Measurements from ENCODE around the gene MLF2. TPM values are rescaled to one million over a fixed set of nuclear protein-coding genes. Genes with fewer than 3 reads are reported as not detected.

The MLF2 gene
- total and polyA plus RNA-seq, 7 donors: 104 to 245 (median 156) TPM

- no peaks in the 10 kb centered on the region for H3K4me1 ChIP-seq
- H3K36me3 ChIP-seq (ENCODE audit: insufficient read depth in 1 of 2, low read depth in 1 of 2): no peaks in the 10 kb centered on the region
- 1% methylated on average over 19 to 65 of the region's 65 CpGs for WGBS, 3 donors
- DNase-seq (no peak), ATAC-seq (peak in 2 of 4 donors; percentile 26 to 35)
- H3K4me3 ChIP-seq: peak overlapping the region; percentile 55
- intact Hi-C loops (cut with DNase I): no loop called here
- H3K9me3 ChIP-seq: no peaks in the 10 kb centered on the region
- TF ChIP-seq CTCF (IDR thresholded peaks at IDR 0.05): no peak
- H3K27me3 ChIP-seq (ENCODE audit: insufficient read depth in 3 of 3, low read length in 2 of 3): peaks cover 0 to 94% (median 34%) of the 10 kb centered on the region in 3 donors
- H3K27ac ChIP-seq: no peak overlapping the region
Measured at GRCh38 chr12:6699989-6700645, 52.8 kb downstream of the MLF2 start.

- peaks cover 0 to 90% (median 34%) of the 10 kb centered on the region in 3 donors for H3K27me3 ChIP-seq (ENCODE audit: insufficient read depth in 3 of 3, low read length in 2 of 3)
- no peaks in the 10 kb centered on the region for H3K36me3 ChIP-seq (ENCODE audit: insufficient read depth in 1 of 2, low read depth in 1 of 2)
- no peaks in the 10 kb centered on the region for H3K4me1 ChIP-seq
- no peak for TF ChIP-seq CTCF (IDR thresholded peaks at IDR 0.05)
- ATAC-seq (no peak), DNase-seq (no peak)
- 20 to 31% (median 21%) methylated on average over 11 to 16 of the region's 16 CpGs for WGBS, 3 donors
- no peak overlapping the region for H3K27ac ChIP-seq
- intact Hi-C loops (cut with DNase I): no loop called here
- no peak overlapping the region for H3K4me3 ChIP-seq
- H3K9me3 ChIP-seq: no peaks in the 10 kb centered on the region
Measured at GRCh38 chr12:6699259-6699988, 53.5 kb downstream of the MLF2 start.

GRCh38 chr12:6698352-6699046, 54.4 kb downstream of the MLF2 start:
- no peak overlapping the region for H3K27ac ChIP-seq
- no peaks in the 10 kb centered on the region for H3K36me3 ChIP-seq (ENCODE audit: insufficient read depth in 1 of 2, low read depth in 1 of 2)
- no peak for ATAC-seq
- no peak for TF ChIP-seq CTCF (IDR thresholded peaks at IDR 0.05)
- H3K27me3 ChIP-seq (ENCODE audit: insufficient read depth in 3 of 3, low read length in 2 of 3): peaks cover 0 to 80% (median 31%) of the 10 kb centered on the region in 3 donors
- DNase-seq: no peak
- H3K4me1 ChIP-seq: no peaks in the 10 kb centered on the region
- WGBS, 3 donors: 58 to 62% (median 61%) methylated on average over 8 of the region's 8 CpGs
- no peak overlapping the region for H3K4me3 ChIP-seq
- intact Hi-C loops (cut with DNase I): no loop called here
- H3K9me3 ChIP-seq: no peaks in the 10 kb centered on the region

Other genes with a start within 250 kb of the MLF2 start
- over 10,000 TPM in 2 of 4 donors, 1,000 to 10,000 TPM in 2; 7,136 to 10,782 (median 8,991) TPM for gene GAPDH, start 218.6 kb downstream of the MLF2 start, total RNA-seq
- gene GAPDH, start 218.6 kb downstream of the MLF2 start, polyA plus RNA-seq: over 10,000 TPM in 2 of 3 donors, 1,000 to 10,000 TPM in 1; 9,788 to 18,891 (median 16,487) TPM
- gene IFFO1, start 197.1 kb downstream of the MLF2 start, total RNA-seq: 10 to 100 TPM; 12.6 to 26.3 (median 18.0) TPM
- gene IFFO1, start 197.1 kb downstream of the MLF2 start, polyA plus RNA-seq: 1 to 10 TPM; 6.7 to 8.9 (median 8.3) TPM
- gene NOP2, start 184.8 kb downstream of the MLF2 start, total RNA-seq: 10 to 100 TPM; 29.8 to 62.2 (median 52.9) TPM
- 10 to 100 TPM; 44.1 to 67.0 (median 66.4) TPM for gene NOP2, start 184.8 kb downstream of the MLF2 start, polyA plus RNA-seq
- gene CHD4, start 145.8 kb downstream of the MLF2 start, total RNA-seq: 100 to 1,000 TPM in 2 of 4 donors, 10 to 100 TPM in 2; 94.5 to 152 (median 112) TPM
- 10 to 100 TPM; 62.5 to 90.0 (median 78.5) TPM for gene CHD4, start 145.8 kb downstream of the MLF2 start, polyA plus RNA-seq
- under 1 TPM; 0.30 to 0.60 (median 0.39) TPM for gene LPAR5, start 117.2 kb downstream of the MLF2 start, total RNA-seq
- gene LPAR5, start 117.2 kb downstream of the MLF2 start, polyA plus RNA-seq: under 1 TPM; 0.04 to 0.20 (median 0.05) TPM
- under 1 TPM; 0.44 to 0.99 (median 0.86) TPM for gene ACRBP, start 105.7 kb downstream of the MLF2 start, total RNA-seq
- gene ACRBP, start 105.7 kb downstream of the MLF2 start, polyA plus RNA-seq: under 1 TPM in 2 of 3 donors, not detected in 1; 0.29 to 0.82 TPM
- 10 to 100 TPM; 12.7 to 29.6 (median 16.9) TPM for gene ING4, start 90.0 kb downstream of the MLF2 start, total RNA-seq
- 10 to 100 TPM; 20.7 to 35.6 (median 25.7) TPM for gene ING4, start 90.0 kb downstream of the MLF2 start, polyA plus RNA-seq
- 10 to 100 TPM; 25.4 to 37.9 (median 27.9) TPM for gene ZNF384, start 63.8 kb downstream of the MLF2 start, total RNA-seq
- 10 to 100 TPM; 22.0 to 44.9 (median 23.8) TPM for gene ZNF384, start 63.8 kb downstream of the MLF2 start, polyA plus RNA-seq
- gene PIANP, start 52.3 kb downstream of the MLF2 start, total RNA-seq: under 1 TPM in 3 of 4 donors, not detected in 1; 0.10 to 0.17 (median 0.15) TPM
- gene PIANP, start 52.3 kb downstream of the MLF2 start, polyA plus RNA-seq: under 1 TPM in 2 of 3 donors, not detected in 1; 0.17 to 0.21 TPM
- 10 to 100 TPM; 72.3 to 86.2 (median 77.1) TPM for gene COPS7A, start 29.1 kb downstream of the MLF2 start, total RNA-seq
- 100 to 1,000 TPM in 2 of 3 donors, 10 to 100 TPM in 1; 79.2 to 157 (median 104) TPM for gene COPS7A, start 29.1 kb downstream of the MLF2 start, polyA plus RNA-seq
- gene PTMS, start 13.2 kb upstream of the MLF2 start, total RNA-seq: 100 to 1,000 TPM in 1 of 4 donors, 10 to 100 TPM in 3; 69.0 to 104 (median 77.1) TPM
- gene PTMS, start 13.2 kb upstream of the MLF2 start, polyA plus RNA-seq: 10 to 100 TPM; 65.4 to 93.7 (median 87.7) TPM
- under 1 TPM in 2 of 4 donors, not detected in 2; 0.11 to 0.24 TPM for gene LAG3, start 19.4 kb upstream of the MLF2 start, total RNA-seq
- gene LAG3, start 19.4 kb upstream of the MLF2 start, polyA plus RNA-seq: under 1 TPM in 2 of 3 donors, not detected in 1; 0.05 to 0.06 TPM
- 1 to 10 TPM; 2.3 to 4.9 (median 4.0) TPM for gene CD4, start 36.4 kb upstream of the MLF2 start, total RNA-seq
- gene CD4, start 36.4 kb upstream of the MLF2 start, polyA plus RNA-seq: 1 to 10 TPM in 1 of 3 donors, under 1 TPM in 2; 0.47 to 1.5 (median 0.91) TPM
- gene GPR162, start 68.7 kb upstream of the MLF2 start, total RNA-seq: 1 to 10 TPM in 3 of 4 donors, under 1 TPM in 1; 0.50 to 2.8 (median 1.2) TPM
- 1 to 10 TPM in 1 of 3 donors, under 1 TPM in 2; 0.60 to 1.8 (median 0.61) TPM for gene GPR162, start 68.7 kb upstream of the MLF2 start, polyA plus RNA-seq
- 1 to 10 TPM; 1.3 to 4.2 (median 3.2) TPM for gene P3H3, start 75.3 kb upstream of the MLF2 start, total RNA-seq
- 1 to 10 TPM in 2 of 3 donors, under 1 TPM in 1; 0.87 to 1.2 (median 1.1) TPM for gene P3H3, start 75.3 kb upstream of the MLF2 start, polyA plus RNA-seq
- under 1 TPM; 0.23 to 0.69 (median 0.33) TPM for gene GNB3, start 87.8 kb upstream of the MLF2 start, total RNA-seq
- gene GNB3, start 87.8 kb upstream of the MLF2 start, polyA plus RNA-seq: under 1 TPM; 0.13 to 0.60 (median 0.13) TPM
- gene CDCA3, start 98.1 kb upstream of the MLF2 start, total RNA-seq: 1 to 10 TPM in 1 of 4 donors, under 1 TPM in 2, not detected in 1; 0.79 to 1.1 (median 0.92) TPM
- gene CDCA3, start 98.1 kb upstream of the MLF2 start, polyA plus RNA-seq: 1 to 10 TPM in 1 of 3 donors, under 1 TPM in 2; 0.21 to 3.3 (median 0.56) TPM
- 100 to 1,000 TPM in 3 of 4 donors, 10 to 100 TPM in 1; 98.1 to 127 (median 112) TPM for gene USP5, start 99.0 kb upstream of the MLF2 start, total RNA-seq
- 10 to 100 TPM; 43.1 to 85.1 (median 49.5) TPM for gene USP5, start 99.0 kb upstream of the MLF2 start, polyA plus RNA-seq
- gene TPI1, start 114.4 kb upstream of the MLF2 start, total RNA-seq: 100 to 1,000 TPM; 537 to 822 (median 624) TPM
- 100 to 1,000 TPM; 588 to 952 (median 847) TPM for gene TPI1, start 114.4 kb upstream of the MLF2 start, polyA plus RNA-seq
- gene SPSB2, start 120.2 kb upstream of the MLF2 start, total RNA-seq: 1 to 10 TPM; 2.4 to 4.5 (median 3.2) TPM
- 10 to 100 TPM in 1 of 3 donors, 1 to 10 TPM in 2; 4.3 to 10.2 (median 6.7) TPM for gene SPSB2, start 120.2 kb upstream of the MLF2 start, polyA plus RNA-seq
- gene LRRC23, start 151.7 kb upstream of the MLF2 start, total RNA-seq: 10 to 100 TPM; 10.2 to 14.9 (median 12.5) TPM
- gene LRRC23, start 151.7 kb upstream of the MLF2 start, polyA plus RNA-seq: 10 to 100 TPM in 2 of 3 donors, 1 to 10 TPM in 1; 9.5 to 29.0 (median 14.3) TPM
- gene ENO2, start 161.4 kb upstream of the MLF2 start, total RNA-seq: 1 to 10 TPM; 2.0 to 4.6 (median 2.3) TPM
- 1 to 10 TPM; 1.4 to 2.0 (median 1.8) TPM for gene ENO2, start 161.4 kb upstream of the MLF2 start, polyA plus RNA-seq
- gene ATN1, start 174.8 kb upstream of the MLF2 start, total RNA-seq: 10 to 100 TPM; 43.3 to 55.8 (median 50.9) TPM
- 10 to 100 TPM; 24.9 to 46.0 (median 33.7) TPM for gene ATN1, start 174.8 kb upstream of the MLF2 start, polyA plus RNA-seq
- not detected for gene RNU7-1, start 190.7 kb upstream of the MLF2 start, total RNA-seq
- gene RNU7-1, start 190.7 kb upstream of the MLF2 start, polyA plus RNA-seq: not detected
- gene C12orf57, start 190.9 kb upstream of the MLF2 start, total RNA-seq: 100 to 1,000 TPM in 2 of 4 donors, 10 to 100 TPM in 2; 80.4 to 110 (median 95.6) TPM
- gene C12orf57, start 190.9 kb upstream of the MLF2 start, polyA plus RNA-seq: 100 to 1,000 TPM; 223 to 269 (median 247) TPM
- 1 to 10 TPM; 3.6 to 7.6 (median 4.6) TPM for gene PTPN6, start 198.2 kb upstream of the MLF2 start, total RNA-seq
- 1 to 10 TPM; 1.3 to 2.6 (median 2.1) TPM for gene PTPN6, start 198.2 kb upstream of the MLF2 start, polyA plus RNA-seq
- 100 to 1,000 TPM; 137 to 278 (median 180) TPM for gene PHB2, start 217.5 kb upstream of the MLF2 start, total RNA-seq
- gene PHB2, start 217.5 kb upstream of the MLF2 start, polyA plus RNA-seq: 100 to 1,000 TPM; 176 to 381 (median 208) TPM
- gene EMG1, start 217.8 kb upstream of the MLF2 start, total RNA-seq: 10 to 100 TPM; 30.1 to 59.4 (median 44.8) TPM
- gene EMG1, start 217.8 kb upstream of the MLF2 start, polyA plus RNA-seq: 10 to 100 TPM; 26.6 to 66.5 (median 50.4) TPM